Adrenal gland (tissue), 12 donors: ENCODE measurements around the gene SDF4. TPM values are rescaled to one million over a fixed set of nuclear protein-coding genes. Genes with fewer than 3 reads are reported as not detected.

ENCODE experiments used
- DNase-seq, 7 donors: peaks; one replicate each; pipeline ENCODE4 v3.0.0-alpha.2; 2019 to 2020
- H3K27ac ChIP-seq, 5 donors: fragments of 200-600 bp; sonication (generic) in 4 of 5; 1 replicate in 3 of 5; 2 replicates in 2 of 5; pipeline versions ENCODE4 v1.5.1 to v1.8.0; 2016 to 2020; ENCODE audit warnings: mild to moderate bottlenecking in 1 of 5
- H3K27me3 ChIP-seq: fragments of 200-600 bp; 2 replicates; pipeline ENCODE4 v1.8.0; 2021
- H3K36me3 ChIP-seq, 2 donors: fragments of 200-600 bp; replicated peaks in 1 of 2; 1 replicate in 1 of 2; 2 replicates in 1 of 2; pipeline versions ENCODE4 v1.5.1 to v1.8.0; 2018 to 2022
- H3K4me1 ChIP-seq, 2 donors: fragments of 200-600 bp; replicated peaks in 1 of 2; 1 replicate in 1 of 2; 2 replicates in 1 of 2; pipeline versions ENCODE4 v1.5.1 to v1.8.0; 2018 to 2021
- H3K4me3 ChIP-seq, 4 donors: fragments of 200-600 bp; sonication (generic) in 3 of 4; one replicate each; pipeline ENCODE4 v1.5.1; 2016 to 2018
- H3K9me3 ChIP-seq, 3 donors: fragments of 200-600 bp; sonication (generic) in 1 of 3; replicated peaks in 1 of 3; 1 replicate in 2 of 3; 2 replicates in 1 of 3; pipeline versions ENCODE4 v1.5.1 to v1.8.0; 2016 to 2021
- CTCF ChIP-seq, 6 experiments: fragments of 450-650 bp in 4 of 6; fragments of 200-600 bp in 2 of 6; sonication (generic) in 1 of 6; IDR thresholded peaks; 1 replicate in 5 of 6; 2 replicates in 1 of 6; pipeline versions ENCODE4 v1.5.1 to v1.8.0; 2016 to 2021; ENCODE audit warnings: antibody characterized with exemption in 6 of 6, mild to moderate bottlenecking in 2 of 6, moderate library complexity in 1 of 6
- POLR2A ChIP-seq, 2 donors: fragments of 450-650 bp; IDR thresholded peaks; one replicate each; pipeline ENCODE4 v1.6.1; 2017; ENCODE audit warnings: antibody characterized with exemption in 2 of 2, mild to moderate bottlenecking in 2 of 2, moderate library complexity in 1 of 2
- WGBS, 4 donors: extraction: QIAGEN DNeasy Blood & Tissue Kit in 2 of 4; methylation state at CpG; one replicate each; pipeline versions ENCODE4 v1.1.5 to v1.1.7; 2013 to 2017; 5-methylcytosine and 5-hydroxymethylcytosine counted together
- intact Hi-C, 2 donors: fragments of 100-400 bp; cut with DNase I; formaldehyde crosslinking; loops; one replicate each; pipeline versions ENCODE4 v1.14.1 to v1.15.0; 2022 to 2023
- polyA plus RNA-seq, 3 donors: library from polyadenylated mRNA; stranded (reverse); fragments of 200-250 nt in 2 of 3; fragments of 350-450 nt in 1 of 3; fragmentation: Illumina TruSeq in 1 of 3; extraction: RNeasy Lipid Tissue Mini Kit (QIAGEN cat#74804) in 1 of 3; gene quantifications; one replicate each; pipeline ENCODE4 v1.2.3, GENCODE V29; 2013 to 2014
- total RNA-seq, 9 donors: library from RNA; depleted of rRNA in 4 of 9; stranded (reverse); fragments of >200 nt in 4 of 9; fragments of 120-200 nt in 1 of 9; fragmentation: NEBNext Ultra II Directional in 1 of 9; extraction: Animal tissue kit (Norgen Biotek cat#: 25700) in 1 of 9; gene quantifications; one replicate each; pipeline versions ENCODE4 v1.1.0 to v1.2.4, GENCODE V29; 2013 to 2023
- donor health status: healthy with polysubstance abuse.
- donor health status: Bipolar disorder and iron deficiency.
- donor health status: DM: yes; HTN: yes; CAD: no.
- donor health status: DM: no; HTN: no; CAD: no.
- donor health status: DM: no; HTN: no; CAD: no.
- donor health status: DM: yes; HTN: yes; CAD: no.

Gene SDF4
- total and polyA plus RNA-seq, 12 donors: 49.4 to 221 (median 142) TPM

GRCh38 chr1:1207571-1207892 is 24.3 kb downstream of the SDF4 start:
- Histone ChIP-seq H3K27ac (no peak overlapping the region), H3K4me1 (peaks cover 6% of the 10 kb centered on the region in 2 donors), H3K27me3 (peaks cover 36% of the 10 kb centered on the region), H3K4me3 (no peak overlapping the region), H3K9me3 (no peaks in the 10 kb centered on the region), H3K36me3 (no peaks in the 10 kb centered on the region)
- WGBS, 4 donors: 55 to 88% (median 67%) methylated on average over 5 to 11 of the region's 11 CpGs
- intact Hi-C loops: no loop called here
- TF ChIP-seq CTCF (IDR thresholded peaks at IDR 0.05) (no peak), POLR2A (IDR thresholded peaks at IDR 0.05) (no peak)
- peak in 1 of 7 donors; percentile 4 for DNase-seq

GRCh38 chr1:1206966-1207531 is 24.8 kb downstream of the SDF4 start:
- H3K27ac ChIP-seq: no peak overlapping the region
- DNase-seq: peak in 1 of 7 donors; percentile 7
- H3K36me3 ChIP-seq: no peaks in the 10 kb centered on the region
- 43 to 67% (median 47%) methylated on average over 5 to 19 of the region's 19 CpGs for WGBS, 4 donors
- H3K9me3 ChIP-seq: no peaks in the 10 kb centered on the region
- H3K4me1 ChIP-seq: peaks cover 6% of the 10 kb centered on the region in 2 donors
- H3K4me3 ChIP-seq: no peak overlapping the region
- TF ChIP-seq CTCF (IDR thresholded peaks at IDR 0.05): no peak
- no peak for TF ChIP-seq POLR2A (IDR thresholded peaks at IDR 0.05)
- peaks cover 36% of the 10 kb centered on the region for H3K27me3 ChIP-seq
- intact Hi-C loops: no loop called here

DNA sequence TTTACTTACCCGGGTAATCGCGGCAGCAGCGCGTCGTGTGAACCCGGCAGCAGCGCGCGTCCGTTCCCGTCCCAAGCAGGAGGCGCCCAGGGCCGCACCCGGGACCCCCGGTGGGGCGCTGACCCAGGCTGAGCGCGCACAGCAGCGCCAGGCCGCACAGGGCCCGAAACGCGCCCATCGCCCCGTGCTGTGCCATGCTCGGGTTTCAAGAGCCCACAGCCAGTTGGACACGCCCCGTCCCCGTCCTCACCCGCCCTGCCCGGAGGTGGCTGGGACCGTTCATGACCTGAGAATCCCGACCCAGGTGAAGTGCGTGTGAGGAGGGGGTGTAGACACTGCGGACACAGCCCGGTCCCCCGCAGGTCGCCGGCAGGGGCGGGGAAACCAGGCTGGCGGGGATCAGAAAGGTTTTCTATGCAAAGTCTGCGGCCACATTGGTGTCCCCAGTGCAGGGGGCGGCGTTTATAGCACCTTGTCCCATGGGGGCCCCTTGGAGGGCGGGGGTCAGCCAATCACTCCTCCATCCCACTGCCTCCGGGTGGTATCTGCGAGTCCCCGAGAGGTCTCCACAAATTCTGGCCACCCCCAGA is 25.3 kb downstream of the SDF4 start, which contains the start of gene TNFRSF18:
Gene TNFRSF18 (minus strand): TSS at position 217 of the 590 bp plus-strand sequence. CDS start 21 bp downstream, at position 196.
- TF ChIP-seq CTCF (IDR thresholded peaks at IDR 0.05) (no peak), POLR2A (IDR thresholded peaks at IDR 0.05) (no peak)

GRCh38 chr1:1205769-1206375 is 25.9 kb downstream of the SDF4 start:
- WGBS, 4 donors: 21 to 37% (median 33%) methylated on average over 10 to 31 of the region's 31 CpGs
- Histone ChIP-seq H3K4me1 (peaks cover 6 to 12% of the 10 kb centered on the region in 2 donors), H3K27ac (no peak overlapping the region), H3K9me3 (no peaks in the 10 kb centered on the region), H3K4me3 (no peak overlapping the region), H3K36me3 (no peaks in the 10 kb centered on the region), H3K27me3 (peaks cover 42% of the 10 kb centered on the region)
- TF ChIP-seq POLR2A (IDR thresholded peaks at IDR 0.05) (no peak), CTCF (IDR thresholded peaks at IDR 0.05) (no peak)
- intact Hi-C loops: no loop called here
- no peak for DNase-seq

More for the DNA sequence above, 25.3 kb downstream of the SDF4 start, which contains the start of gene TNFRSF18:
- Histone ChIP-seq H3K9me3 (no peaks in the 10 kb centered on the region), H3K4me1 (peaks cover 6% of the 10 kb centered on the region in 2 donors), H3K4me3 (no peak within 1 kb of the TSS), H3K27me3 (peaks cover 36% of the 10 kb centered on the region), H3K27ac (no peak within 1 kb of the TSS), H3K36me3 (no peaks in the 10 kb centered on the region)
- intact Hi-C loops: no loop called here
- 6 to 12% (median 9%) methylated on average over 19 to 49 of the region's 49 CpGs for WGBS, 4 donors
- no peak for DNase-seq
